Astrocyte of the hippocampus (primary cell): ENCODE results near the gene DHRS7B.
"Not testable (repeated sequence)": the region's sequence is repeated elsewhere in the genome, so short reads cannot be mapped to it uniquely, and the experiment has no call there.

ENCODE experiments used
- DNase-seq: peaks from one replicate; pipeline ENCODE4 v3.0.0; 2011; ENCODE audit warnings: low read depth, low spot score

Gene DHRS7B

GRCh38 chr17:21107067-21107650 is 19.6 kb upstream of the DHRS7B start:
- DNase-seq = not testable (repeated sequence)

GRCh38 chr17:21108651-21109050 is 18.1 kb upstream of the DHRS7B start:
- DNase-seq = no peak

DNA sequence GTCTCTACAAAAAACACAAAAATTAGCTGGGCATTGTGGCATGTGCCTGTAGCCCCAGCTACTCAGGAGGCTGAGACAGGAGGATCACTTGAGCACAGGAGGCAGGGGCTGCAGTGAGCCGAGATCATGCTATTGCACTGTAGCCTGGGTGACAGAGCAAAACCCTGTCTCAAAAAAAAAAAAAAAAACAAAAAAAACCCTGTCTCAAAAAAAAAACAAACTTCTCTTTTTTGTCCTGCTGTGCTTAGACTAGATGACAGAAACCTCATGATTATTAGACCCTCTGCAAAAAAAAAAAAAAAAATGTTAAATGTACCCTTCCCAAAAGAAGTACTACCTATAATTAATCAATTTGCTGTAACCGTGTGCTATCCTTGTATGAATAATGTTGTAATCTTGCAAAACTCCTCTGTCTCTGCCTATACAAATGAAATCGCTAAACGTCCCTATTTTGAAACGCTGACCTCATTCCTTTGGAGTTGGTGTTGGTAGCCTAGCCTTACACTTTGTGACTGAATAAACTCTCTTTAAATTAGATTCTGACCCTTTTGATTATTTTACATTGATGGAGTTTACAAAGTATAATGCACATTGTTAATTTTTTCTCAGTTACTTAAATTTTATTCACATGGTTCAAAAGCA is 13.6 kb upstream of the DHRS7B start:
- no peak for DNase-seq

DNA sequence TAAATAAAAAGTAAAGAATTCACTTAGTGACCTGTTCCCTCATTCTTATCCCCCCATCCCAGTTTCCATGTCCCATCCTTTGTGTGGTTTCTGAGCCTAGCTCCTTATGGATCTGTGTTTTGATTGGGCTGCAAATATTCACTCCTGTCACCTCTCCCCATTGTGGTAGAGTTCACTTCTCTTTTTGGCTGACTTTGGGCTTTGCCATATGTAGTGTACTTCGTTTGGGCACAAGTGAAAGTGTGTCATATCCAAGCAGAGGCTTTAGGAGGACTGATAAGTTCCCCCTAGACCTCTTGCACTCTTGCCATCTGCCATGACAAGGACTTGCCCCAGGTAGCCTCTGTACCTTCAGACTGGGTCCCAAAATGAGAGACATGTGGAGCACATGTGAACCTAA is 13.0 kb upstream of the DHRS7B start:
- DNase-seq = no peak

GRCh38 chr17:21114791-21115190 is 12.0 kb upstream of the DHRS7B start:
- not testable (repeated sequence) for DNase-seq

DNA sequence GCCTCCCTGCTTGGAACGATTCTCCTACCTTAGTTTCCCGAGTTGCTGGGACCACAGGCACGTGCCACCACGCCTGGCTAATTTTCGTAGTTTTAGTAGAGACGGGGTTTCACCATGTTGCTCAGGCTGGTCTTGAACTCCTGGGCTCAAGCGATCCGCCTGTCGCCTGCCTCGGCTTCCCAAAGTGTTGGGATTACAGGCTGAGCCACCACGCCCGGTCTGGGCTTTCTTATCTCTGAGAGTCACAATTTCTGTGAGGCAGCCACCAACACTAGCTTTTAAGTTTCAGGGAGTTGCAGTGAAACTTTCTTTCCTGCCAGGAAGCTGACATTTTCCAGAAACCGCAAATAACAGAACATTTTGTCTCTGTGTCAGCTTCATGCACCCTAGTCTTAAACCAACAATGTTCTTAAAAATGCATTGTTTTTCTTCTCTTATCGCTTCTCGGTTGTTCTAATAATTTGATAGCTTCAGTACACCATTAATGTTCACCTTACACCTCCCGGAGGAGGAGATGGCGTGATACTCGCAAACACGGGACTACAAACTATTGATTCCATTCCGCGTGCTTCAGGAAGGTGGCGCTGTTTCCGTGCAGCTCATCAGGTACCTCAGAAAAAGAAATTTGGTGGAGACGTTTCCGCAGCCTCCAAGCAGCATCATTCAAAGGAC is 7.4 kb upstream of the DHRS7B start:
- peak; percentile 78 for DNase-seq

DNA sequence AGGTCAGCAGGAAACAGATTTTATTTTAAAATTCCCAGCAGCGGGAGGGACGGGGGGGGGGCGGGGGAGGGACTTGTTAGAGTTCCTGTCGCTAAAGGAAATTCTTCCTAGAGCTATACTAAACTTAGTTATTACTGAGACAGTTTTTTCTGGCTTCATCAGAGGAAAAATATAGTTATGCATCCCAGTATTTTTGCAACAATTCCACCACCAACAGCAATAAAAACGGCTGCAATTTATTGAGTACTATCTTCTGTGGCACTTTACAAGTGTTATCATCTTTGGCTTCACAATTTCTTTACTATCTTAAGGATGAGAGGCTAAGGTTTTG is 6.9 kb upstream of the DHRS7B start:
- DNase-seq = no peak

GRCh38 chr17:21124086-21124485 is 2.7 kb upstream of the DHRS7B start:
- DNase-seq = no peak

DNA sequence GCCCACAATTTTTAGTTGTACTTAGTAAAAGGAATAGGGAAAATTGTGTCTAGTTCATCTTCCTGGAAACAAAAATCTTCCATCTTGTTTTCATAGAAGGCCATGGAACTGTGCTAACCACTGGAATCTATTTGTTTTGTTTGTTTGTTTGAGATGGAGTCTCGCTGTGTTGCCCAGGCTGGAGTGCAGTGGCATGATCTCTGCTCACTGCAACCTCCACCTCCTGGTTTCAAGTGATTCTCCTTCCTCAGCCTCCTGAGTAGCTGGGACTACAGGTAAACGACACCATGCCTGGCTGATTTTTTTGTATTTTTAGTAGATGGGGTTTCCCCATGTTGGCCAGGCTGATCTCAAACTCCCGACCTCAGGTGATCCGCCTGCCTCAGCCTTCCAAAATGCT is 2.2 kb upstream of the DHRS7B start:
- not testable (repeated sequence) for DNase-seq

- no peak for DNase-seq
Measured at GRCh38 chr17:21125862-21126261, 902 bp upstream of the DHRS7B start.

DNA sequence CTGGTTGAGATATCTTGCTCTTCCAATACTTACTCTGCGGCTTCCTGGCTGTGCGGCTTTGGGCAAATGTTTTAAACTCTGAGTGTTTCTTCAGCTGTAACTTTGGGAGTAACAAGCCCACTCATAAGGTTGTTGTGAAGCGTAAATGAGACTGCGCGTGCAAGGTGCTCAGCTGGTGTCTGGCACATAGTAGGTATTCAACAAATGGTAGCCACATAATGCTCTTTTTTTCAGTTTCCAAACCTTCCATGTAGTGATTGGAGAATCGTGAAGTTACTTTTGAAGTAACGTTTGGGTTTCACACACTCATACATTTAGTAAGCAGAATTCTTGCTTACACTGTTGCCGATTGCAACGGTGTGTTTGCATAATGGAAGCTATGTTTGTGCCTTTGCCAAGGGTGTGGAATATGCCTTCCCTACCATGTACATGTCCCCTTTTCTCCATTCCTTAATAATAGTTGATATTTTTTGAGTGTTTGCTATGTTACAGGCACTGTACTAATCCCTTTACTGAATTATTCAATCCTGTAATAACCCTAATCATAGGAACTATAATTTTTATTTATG is 829 bp downstream of the DHRS7B start:
- no peak for DNase-seq

- DNase-seq = peak; percentile 65
Measured at GRCh38 chr17:21129023-21129681, 2.4 kb downstream of the DHRS7B start.

DNA sequence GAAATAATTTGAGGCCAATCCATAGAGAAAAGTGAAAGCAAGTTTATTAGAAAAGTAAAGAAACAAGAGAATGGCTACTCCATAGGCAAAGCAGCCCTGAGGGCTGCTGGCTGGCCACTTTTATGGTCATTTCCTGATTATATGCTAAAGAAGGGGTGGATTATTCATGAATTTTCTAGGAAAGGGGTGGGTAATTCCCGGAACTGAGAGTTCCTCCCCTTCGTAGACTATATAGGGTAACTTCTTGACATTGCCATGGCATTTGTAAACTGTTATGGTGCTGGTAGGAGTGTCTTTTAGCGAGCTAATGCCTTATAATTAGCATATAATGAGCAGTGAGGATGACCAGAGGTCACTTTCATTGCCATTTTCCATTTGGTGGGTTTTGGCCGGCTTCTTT is 4.4 kb downstream of the DHRS7B start:
- DNase-seq = no peak

GRCh38 chr17:21132428-21132827 is 5.7 kb downstream of the DHRS7B start:
- DNase-seq = no peak

GRCh38 chr17:21134559-21134958 is 7.8 kb downstream of the DHRS7B start:
- no peak for DNase-seq

DNA sequence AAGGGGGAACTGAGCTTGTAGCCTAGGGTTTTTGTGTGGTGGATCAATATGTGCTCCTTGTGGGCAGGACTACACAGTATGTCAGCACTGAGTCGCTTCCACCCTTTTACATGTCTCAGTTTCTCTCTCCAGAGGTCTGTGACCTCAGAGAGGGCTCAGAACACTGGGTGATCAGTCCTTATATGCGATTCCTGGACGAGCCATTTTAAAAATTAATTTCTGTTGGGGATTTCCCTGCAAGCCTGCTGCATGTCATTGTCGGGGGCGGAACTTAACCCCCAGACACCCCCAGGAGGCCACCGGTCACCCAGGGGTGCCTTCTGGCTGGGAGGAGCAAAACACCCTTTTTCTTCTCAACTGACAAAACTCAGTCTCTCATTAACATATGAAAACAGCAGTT is 14.1 kb downstream of the DHRS7B start:
- DNase-seq = no peak

DNA sequence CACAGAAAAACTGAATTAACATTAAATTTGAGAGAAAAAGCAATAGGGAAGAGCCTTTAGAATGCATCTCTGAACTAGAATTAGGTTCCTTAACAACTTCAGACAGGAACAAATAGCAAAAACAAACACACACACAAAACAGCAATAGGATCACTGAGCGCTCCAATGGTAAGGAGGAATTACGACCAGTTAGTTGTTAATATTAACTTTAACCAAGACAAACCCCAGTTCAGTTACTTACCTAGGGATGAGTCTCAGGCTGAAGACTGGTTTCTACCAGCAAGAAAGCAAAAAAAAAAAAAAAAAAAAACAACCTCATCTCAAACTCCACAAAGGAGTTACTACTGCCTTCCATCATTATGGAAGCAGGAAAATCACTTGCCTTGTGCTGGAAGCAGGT is 14.6 kb downstream of the DHRS7B start:
- no peak for DNase-seq

- DNase-seq = not testable (repeated sequence)
Measured at GRCh38 chr17:21142065-21142464, 15.3 kb downstream of the DHRS7B start.

GRCh38 chr17:21143695-21144094 is 16.9 kb downstream of the DHRS7B start:
- no peak for DNase-seq

DNA sequence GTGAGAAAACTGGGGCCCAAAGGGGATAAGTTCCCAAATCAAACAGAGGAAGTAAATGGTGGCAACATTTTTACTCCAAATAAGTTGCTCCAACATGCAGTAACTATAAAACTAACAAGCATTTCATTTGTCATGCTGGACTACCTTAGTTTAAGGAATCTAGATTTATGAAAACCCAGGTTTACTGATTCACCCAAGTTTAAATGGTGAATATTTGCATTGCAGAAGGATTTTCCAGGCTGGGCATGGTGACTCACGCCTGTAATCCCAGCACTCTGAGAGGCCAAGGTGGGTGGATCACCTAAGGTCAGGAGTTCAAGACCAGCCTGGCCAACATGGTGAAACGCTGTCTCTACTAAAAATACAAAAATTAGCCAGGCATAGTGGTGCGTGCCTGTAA is 17.5 kb downstream of the DHRS7B start:
- not testable (repeated sequence) for DNase-seq

DNA sequence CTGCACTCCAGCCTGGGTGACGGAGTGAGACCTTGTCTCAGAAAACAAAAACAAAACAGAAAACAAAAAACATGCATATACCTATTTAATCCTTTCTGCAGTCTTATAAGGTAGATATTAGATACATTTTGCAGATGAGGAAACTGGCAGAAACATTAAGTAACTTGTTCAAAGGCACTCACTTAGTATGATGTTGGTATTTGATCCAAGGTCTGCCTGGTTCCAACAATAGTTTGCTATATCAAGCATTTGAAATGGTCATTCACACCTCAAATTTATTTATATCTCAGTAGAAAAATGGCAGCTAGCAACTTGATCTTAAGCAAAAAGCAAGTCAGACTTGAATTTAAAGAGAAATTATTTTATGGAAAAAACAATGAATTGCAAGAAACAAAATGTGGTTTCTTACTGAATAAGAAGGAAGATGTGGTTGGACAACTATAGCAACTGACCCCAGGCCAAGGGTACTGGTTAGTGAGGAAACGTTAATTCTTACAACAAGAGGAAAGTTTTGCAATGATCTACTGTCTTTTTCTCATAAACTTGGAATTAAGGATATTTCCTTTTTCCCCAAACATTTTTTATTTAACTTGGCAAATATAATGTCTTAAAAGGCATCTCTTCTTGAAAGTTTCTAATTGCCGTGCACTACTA is 19.7 kb downstream of the DHRS7B start:
- DNase-seq = no peak

DNA sequence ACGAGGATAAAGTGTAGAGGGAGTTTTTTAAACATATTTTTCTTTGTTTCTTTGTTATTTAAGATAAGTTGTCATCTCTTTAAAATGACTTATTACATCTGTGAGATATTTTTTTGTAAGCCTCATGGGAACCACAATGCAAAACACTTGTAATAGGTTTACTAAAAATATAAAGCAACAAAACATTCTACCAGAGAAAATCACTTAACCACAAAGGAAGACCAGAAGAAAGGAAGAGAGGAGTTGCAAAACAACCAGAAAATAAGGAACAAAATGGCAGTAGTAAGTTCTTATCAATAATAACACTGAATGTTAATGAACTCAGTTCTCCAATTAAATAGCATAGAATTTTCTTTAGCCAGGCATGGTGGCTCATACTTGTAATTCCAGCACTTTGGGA is 22.9 kb downstream of the DHRS7B start:
- DNase-seq = no peak
